ENCODE data around the gene ATXN2L.
"Not testable (repeated sequence)": the region's sequence is repeated elsewhere in the genome, so short reads cannot be mapped to it uniquely, and the experiment has no call there.

Gene ATXN2L

GRCh38 chr16:28873543-28874201 lies 50.9 kb downstream of the ATXN2L start:
- DNase-seq = no peak

GRCh38 chr16:28874406-28874805 lies 51.6 kb downstream of the ATXN2L start:
- DNase-seq = no peak

GRCh38 chr16:28875134-28876018 lies 52.6 kb downstream of the ATXN2L start:
- no peak for DNase-seq

GRCh38 chr16:28876019-28876659 lies 53.3 kb downstream of the ATXN2L start:
- DNase-seq = no peak

- DNase-seq = no peak
Observed at GRCh38 chr16:28876973-28877654, 54.3 kb downstream of the ATXN2L start.

GRCh38 chr16:28877655-28878000 lies 54.8 kb downstream of the ATXN2L start:
- no peak for DNase-seq

- no peak for DNase-seq
Observed at GRCh38 chr16:28878083-28878926, 55.5 kb downstream of the ATXN2L start, which contains the start of gene ATP2A1. Gene ATP2A1, plus strand, starts transcription at chr16:28878488. Its CDS starts 184 bp downstream, at chr16:28878672.

- DNase-seq = no peak
Observed at GRCh38 chr16:28879261-28879840, 56.6 kb downstream of the ATXN2L start.

GRCh38 chr16:28879841-28880588 lies 57.2 kb downstream of the ATXN2L start:
- peak; percentile 43 for DNase-seq

- no peak for DNase-seq
Observed at GRCh38 chr16:28880589-28880915, 57.8 kb downstream of the ATXN2L start.

- DNase-seq = no peak
Observed at GRCh38 chr16:28880955-28881354, 58.2 kb downstream of the ATXN2L start.

GRCh38 chr16:28881565-28881964 lies 58.8 kb downstream of the ATXN2L start:
- DNase-seq = not testable (repeated sequence)

- no peak for DNase-seq
Observed at GRCh38 chr16:28882551-28883160, 59.9 kb downstream of the ATXN2L start.

GRCh38 chr16:28883221-28883996 lies 60.6 kb downstream of the ATXN2L start:
- no peak for DNase-seq

GRCh38 chr16:28884045-28884444 lies 61.2 kb downstream of the ATXN2L start:
- DNase-seq = no peak

Data from NCI-H2029 treated with DMSO at 0.1 percent for 48 hours (cell line).